ENCODE measurements around the gene RPS18. TPM values are rescaled to one million over a fixed set of nuclear protein-coding genes. Genes with fewer than 3 reads are reported as not detected.
A peak's percentile ranks its signal among the peaks of the same experiment; 100 is the strongest.

Gene RPS18
- total and polyA plus RNA-seq, 2 of the 13 experiments (the other 11 are each of a cell fraction or from before 2014, with no cell fraction given), result 3,896 to 5,806 TPM

DNA sequence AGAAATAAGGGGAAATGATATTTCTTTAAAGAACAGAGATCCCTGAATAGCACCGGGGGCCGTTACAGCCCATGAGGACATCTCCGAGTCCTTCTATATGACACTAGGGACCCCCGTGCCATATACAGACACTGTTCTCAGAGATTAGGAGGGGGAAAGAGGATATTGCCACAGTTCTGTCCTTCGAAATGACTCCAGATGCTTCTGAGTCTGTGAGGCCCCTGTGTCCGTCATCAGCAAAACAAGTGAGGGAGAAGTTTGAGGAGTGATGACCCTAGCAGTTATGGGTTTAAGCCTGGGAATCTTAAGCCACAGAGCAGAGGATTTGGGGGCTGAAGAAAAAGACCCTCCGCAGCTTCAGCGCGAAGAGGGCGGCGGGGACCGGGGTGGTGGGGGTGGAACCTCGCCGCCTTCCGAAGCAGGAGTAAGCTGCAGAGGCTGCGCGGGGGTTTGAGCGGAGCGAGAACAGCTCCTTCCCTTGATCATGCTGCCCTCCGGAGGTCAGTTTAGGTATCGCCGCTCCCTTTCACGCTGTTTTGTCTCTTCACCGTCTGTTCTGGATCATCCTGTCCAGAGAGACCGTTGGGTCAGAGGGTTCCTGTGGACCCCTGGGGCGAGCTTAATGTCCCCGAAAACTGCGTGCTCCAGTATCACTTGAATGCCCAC is 23.8 kb upstream of the RPS18 start (continued):
- TF ChIP-seq ZBTB40 (IDR thresholded peaks at IDR 0.05), result no peak
- TF ChIP-seq ZBTB40 (CRISPR knock-in tag; IDR thresholded peaks at IDR 0.05), result no peak; the same call in 1 of the 2 replicates
- TF ChIP-seq SP1 (IDR thresholded peaks at IDR 0.05), result no peak
- peak; percentile 36; the same call in 1 of the 2 replicates for TF ChIP-seq SP1 (CRISPR knock-in tag; IDR thresholded peaks at IDR 0.05)
- 0 out of 2 replicates have a peak, but pooled peaks have one; percentile 14 for TF ChIP-seq DNMT1 (CRISPR knock-in tag; IDR thresholded peaks at IDR 0.05)
- TF ChIP-seq ZNF703 (CRISPR knock-in tag; IDR thresholded peaks at IDR 0.05; ENCODE audit: borderline replicate concordance), result no peak
- TF ChIP-seq, protein P1, sequence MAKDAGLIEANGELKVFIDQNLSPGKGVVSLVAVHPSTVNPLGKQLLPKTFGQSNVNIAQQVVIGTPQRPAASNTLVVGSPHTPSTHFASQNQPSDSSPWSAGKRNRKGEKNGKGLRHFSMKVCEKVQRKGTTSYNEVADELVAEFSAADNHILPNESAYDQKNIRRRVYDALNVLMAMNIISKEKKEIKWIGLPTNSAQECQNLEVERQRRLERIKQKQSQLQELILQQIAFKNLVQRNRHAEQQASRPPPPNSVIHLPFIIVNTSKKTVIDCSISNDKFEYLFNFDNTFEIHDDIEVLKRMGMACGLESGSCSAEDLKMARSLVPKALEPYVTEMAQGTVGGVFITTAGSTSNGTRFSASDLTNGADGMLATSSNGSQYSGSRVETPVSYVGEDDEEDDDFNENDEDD (CRISPR knock-in tag; IDR thresholded peaks at IDR 0.05; ENCODE audit: borderline replicate concordance), result peak; percentile 22; the same call in 1 of the 2 replicates
- peak; percentile 7; the same call in 1 of the 2 replicates for TF ChIP-seq ZBTB38 (CRISPR knock-in tag; IDR thresholded peaks at IDR 0.05)
- no peak for TF ChIP-seq ZNF800 (CRISPR knock-in tag; IDR thresholded peaks at IDR 0.05)
- TF ChIP-seq FOXJ3 (CRISPR knock-in tag; IDR thresholded peaks at IDR 0.05; ENCODE audit: borderline replicate concordance), result no peak
- no peak for TF ChIP-seq ZSCAN25 (CRISPR knock-in tag; IDR thresholded peaks at IDR 0.05)
- no peak for TF ChIP-seq MZF1 (CRISPR knock-in tag; IDR thresholded peaks at IDR 0.05; ENCODE audit: borderline replicate concordance)
- TF ChIP-seq, protein P2, sequence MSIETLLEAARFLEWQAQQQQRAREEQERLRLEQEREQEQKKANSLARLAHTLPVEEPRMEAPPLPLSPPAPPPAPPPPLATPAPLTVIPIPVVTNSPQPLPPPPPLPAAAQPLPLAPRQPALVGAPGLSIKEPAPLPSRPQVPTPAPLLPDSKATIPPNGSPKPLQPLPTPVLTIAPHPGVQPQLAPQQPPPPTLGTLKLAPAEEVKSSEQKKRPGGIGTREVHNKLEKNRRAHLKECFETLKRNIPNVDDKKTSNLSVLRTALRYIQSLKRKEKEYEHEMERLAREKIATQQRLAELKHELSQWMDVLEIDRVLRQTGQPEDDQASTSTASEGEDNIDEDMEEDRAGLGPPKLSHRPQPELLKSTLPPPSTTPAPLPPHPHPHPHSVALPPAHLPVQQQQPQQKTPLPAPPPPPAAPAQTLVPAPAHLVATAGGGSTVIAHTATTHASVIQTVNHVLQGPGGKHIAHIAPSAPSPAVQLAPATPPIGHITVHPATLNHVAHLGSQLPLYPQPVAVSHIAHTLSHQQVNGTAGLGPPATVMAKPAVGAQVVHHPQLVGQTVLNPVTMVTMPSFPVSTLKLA (IDR thresholded peaks at IDR 0.05), result no peak
- TF ChIP-seq STAG1 (CRISPR knock-in tag; IDR thresholded peaks at IDR 0.05), result peak; percentile 97

Measured in HepG2 (cell line).